Transverse colon (tissue), 3 donors: ENCODE data around the gene NOTCH2.

Experiments
- CTCF ChIP-seq, 5 experiments: fragments of 200-600 bp in 3 of 5; fragments of 450-650 bp in 2 of 5; sonication (generic) in 3 of 5; IDR thresholded peaks; 1 replicate in 2 of 5; 2 replicates in 3 of 5; pipeline ENCODE4 v1.5.1; 2016 to 2017; ENCODE audit warnings: antibody characterized with exemption in 5 of 5, inconsistent platforms in 3 of 5, mild to moderate bottlenecking in 2 of 5, moderate library complexity in 1 of 5
- EP300 ChIP-seq: sonication (generic); formaldehyde crosslinking; IDR thresholded peaks from one replicate; pipeline ENCODE4 v1.6.1; 2017; ENCODE audit warnings: antibody characterized with exemption, low read depth
- POLR2A ChIP-seq: fragments of 450-650 bp; IDR thresholded peaks from one replicate; pipeline ENCODE4 v1.6.1; 2016; ENCODE audit warnings: antibody characterized with exemption, mild to moderate bottlenecking, moderate library complexity

- TF ChIP-seq EP300 (no peak), CTCF (IDR thresholded peaks at IDR 0.05) (no peak), POLR2A (no peak)
These were observed 158.8 kb downstream of the NOTCH2 start for GRCh38 chr1:119910618-119911017.
